IMR-90 (cell line): ENCODE data around the gene ZNF362. TPM values are rescaled to one million over a fixed set of nuclear protein-coding genes. Genes with fewer than 3 reads are reported as not detected.

Source experiments
- ATAC-seq: fragments of 200-7000 bp; cut with Tn5 transposase; 2 replicates; pipeline ENCODE4 v1.9.1; 2020; ENCODE audit warnings: low read depth, mild to moderate bottlenecking, moderate library complexity
- BruUV-seq: library from RNA; stranded (reverse); fragments of 400-500 nt; replicated peaks from 2 replicates; lab custom pipeline; 2021; lab: Mats Ljungman, UMichigan
- CTCF ChIA-PET: fragments of 300-600 bp; formaldehyde crosslinking; extraction: SDS; loops from one replicate; lab custom pipeline; 2021; ENCODE audit warnings: antibody characterized with exemption; lab: Yijun Ruan, JAX
- POLR2A ChIA-PET: fragments of 300-600 bp; sonication (Branson Sonifier 250); formaldehyde crosslinking; loops from one replicate; lab custom pipeline; 2022; ENCODE audit warnings: antibody characterized with exemption; ENCODE audit not compliant: unreplicated experiment; lab: Charles Lee
- DNase-seq: peaks from one replicate; pipeline ENCODE4 v3.0.0; 2013
- H2AFZ ChIP-seq: replicated peaks from 2 replicates; pipeline ENCODE3; 2013; ENCODE audit warnings: low read length, mild to moderate bottlenecking; ENCODE audit not compliant: poor library complexity
- H2AK5ac ChIP-seq: 2 replicates; pipeline ENCODE4 v1.6.1; 2013; ENCODE audit warnings: low read depth, low read length, inconsistent platforms
- H2AK9ac ChIP-seq: replicated peaks from 2 replicates; pipeline ENCODE3; 2013; ENCODE audit warnings: mild to moderate bottlenecking, low read depth, low read length, moderate library complexity; ENCODE audit not compliant: poor library complexity
- H2BK120ac ChIP-seq: 2 replicates; pipeline ENCODE4 v1.6.1; 2013; ENCODE audit warnings: low read depth, low read length, inconsistent platforms
- H2BK15ac ChIP-seq: 3 replicates; pipeline ENCODE4 v1.6.1; 2013; ENCODE audit warnings: low read depth, low read length, inconsistent platforms
- H2BK20ac ChIP-seq: 2 replicates; pipeline ENCODE4 v1.6.1; 2013; ENCODE audit warnings: low read depth, mild to moderate bottlenecking, inconsistent platforms, low read length, moderate library complexity
- H2BK5ac ChIP-seq: 2 replicates; pipeline ENCODE4 v1.6.1; 2013; ENCODE audit warnings: mild to moderate bottlenecking, low read depth, low read length, inconsistent platforms; ENCODE audit not compliant: poor library complexity, severe bottlenecking
- H3K14ac ChIP-seq: replicated peaks from 2 replicates; pipeline ENCODE4 v1.6.1; 2013; ENCODE audit warnings: low read depth, low read length, inconsistent platforms
- H3K18ac ChIP-seq: 2 replicates; pipeline ENCODE4 v1.6.1; 2013; ENCODE audit warnings: low read depth, low read length, control low read depth
- H3K23ac ChIP-seq: 2 replicates; pipeline ENCODE4 v1.6.1; 2013; ENCODE audit warnings: low read depth, low read length, inconsistent platforms
- H3K27ac ChIP-seq: 2 replicates; pipeline ENCODE4 v1.5.1; 2013; ENCODE audit warnings: mild to moderate bottlenecking, control low read depth, low read length; ENCODE audit not compliant: insufficient read depth
- H3K27me3 ChIP-seq: 2 replicates; pipeline ENCODE4 v1.6.1; 2013; ENCODE audit warnings: low read length; ENCODE audit not compliant: control insufficient read depth, insufficient read depth
- H3K36me3 ChIP-seq: 2 replicates; pipeline ENCODE4 v1.6.1; 2013; ENCODE audit warnings: low read length, mixed read lengths; ENCODE audit not compliant: control insufficient read depth, insufficient read depth
- H3K4ac ChIP-seq: 2 replicates; pipeline ENCODE4 v1.6.1; 2013; ENCODE audit warnings: low read depth, low read length, inconsistent platforms
- H3K4me1 ChIP-seq: 2 replicates; pipeline ENCODE4 v1.6.1; 2013; ENCODE audit warnings: low read length, mixed read lengths; ENCODE audit not compliant: control insufficient read depth, insufficient read depth
- H3K4me2 ChIP-seq: 2 replicates; pipeline ENCODE4 v1.6.1; 2013; ENCODE audit warnings: low read depth, mild to moderate bottlenecking, control low read depth, low read length, moderate library complexity
- H3K4me3 ChIP-seq: 2 replicates; pipeline ENCODE4 v1.5.1; 2013; ENCODE audit warnings: low read depth, mild to moderate bottlenecking, control low read depth, low read length, moderate library complexity; ENCODE audit not compliant: insufficient read depth
- H3K56ac ChIP-seq: 2 replicates; pipeline ENCODE4 v1.6.1; 2013; ENCODE audit warnings: low read length, inconsistent platforms; ENCODE audit not compliant: insufficient read depth; ENCODE audit errors: extremely low read depth
- H3K79me1 ChIP-seq, 2 experiments: 2 replicates each; pipeline ENCODE4 v1.6.1; 2013; ENCODE audit warnings: low read length in 2 of 2, inconsistent platforms in 1 of 2, low read depth in 1 of 2
- H3K9ac ChIP-seq: 2 replicates; pipeline ENCODE4 v1.6.1; 2013; ENCODE audit warnings: low read depth, low read length, control low read depth
- H3K9me1 ChIP-seq: 2 replicates; pipeline ENCODE4 v1.6.1; 2013; ENCODE audit warnings: low read length, inconsistent platforms; ENCODE audit not compliant: insufficient read depth
- H3K9me3 ChIP-seq: 2 replicates; pipeline ENCODE4 v1.6.1; 2013; ENCODE audit warnings: low read length; ENCODE audit not compliant: control insufficient read depth, insufficient read depth
- H4K20me1 ChIP-seq: 2 replicates; pipeline ENCODE4 v1.6.1; 2013; ENCODE audit warnings: low read length, inconsistent platforms; ENCODE audit not compliant: insufficient read depth
- H4K5ac ChIP-seq: 2 replicates; pipeline ENCODE4 v1.6.1; 2013; ENCODE audit warnings: mild to moderate bottlenecking, low read depth, low read length, control low read depth
- H4K8ac ChIP-seq, 2 experiments: 2 replicates each; pipeline ENCODE4 v1.6.1; 2013; ENCODE audit warnings: low read depth in 2 of 2, low read length in 2 of 2, control low read depth in 1 of 2, inconsistent platforms in 1 of 2
- H4K91ac ChIP-seq: 2 replicates; pipeline ENCODE4 v1.6.1; 2013; ENCODE audit warnings: low read depth, low read length, inconsistent platforms; ENCODE audit not compliant: insufficient read depth
- BHLHE40 ChIP-seq: fragments of 150-350 bp; IDR thresholded peaks from 2 replicates; pipeline ENCODE4 v1.6.1; 2016; ENCODE audit warnings: mild to moderate bottlenecking, low read depth, low read length
- CEBPB ChIP-seq: IDR thresholded peaks from 2 replicates; pipeline ENCODE4 v1.6.1; 2012; ENCODE audit warnings: low read depth, low read length, improper control_type of control experiment
- CHD1 ChIP-seq: IDR thresholded peaks from 2 replicates; pipeline ENCODE4 v1.6.1; 2012; ENCODE audit warnings: low read depth, low read length, improper control_type of control experiment
- ELK1 ChIP-seq: fragments of 150-350 bp; IDR thresholded peaks from 2 replicates; pipeline ENCODE4 v1.6.1; 2016; ENCODE audit warnings: low read depth, mild to moderate bottlenecking, low read length, moderate library complexity, borderline replicate concordance
- FOS ChIP-seq: fragments of 150-350 bp; IDR thresholded peaks from 2 replicates; pipeline ENCODE4 v1.6.1; 2016; ENCODE audit warnings: low read depth, low read length
- MXI1 ChIP-seq: IDR thresholded peaks from 2 replicates; pipeline ENCODE4 v1.6.1; 2012; ENCODE audit warnings: low read depth, mild to moderate bottlenecking, low read length, moderate library complexity, borderline replicate concordance
- NFE2L2 ChIP-seq: fragments of 150-350 bp; IDR thresholded peaks from 2 replicates; pipeline ENCODE4 v1.6.1; 2016; ENCODE audit warnings: low read depth, mild to moderate bottlenecking, low read length
- POLR2A ChIP-seq: IDR thresholded peaks from 2 replicates; pipeline ENCODE4 v1.6.1; 2012; ENCODE audit warnings: mild to moderate bottlenecking, low read depth, low read length
- RAD21 ChIP-seq: IDR thresholded peaks from 2 replicates; pipeline ENCODE4 v1.6.1; 2012; ENCODE audit warnings: low read length, improper control_type of control experiment
- SMC3 ChIP-seq: fragments of 150-350 bp; IDR thresholded peaks from 2 replicates; pipeline ENCODE4 v1.6.1; 2016; ENCODE audit warnings: low read depth, mild to moderate bottlenecking, antibody characterized with exemption, low read length, moderate library complexity
- USF2 ChIP-seq: fragments of 150-350 bp; IDR thresholded peaks from 2 replicates; pipeline ENCODE4 v1.6.1; 2017; ENCODE audit warnings: mild to moderate bottlenecking, antibody characterized with exemption, low read length, low read depth
- WGBS, 2 experiments: methylation state at CpG; one replicate each; pipeline versions ENCODE4 v1.1.5 to v1.1.7; 2013; ENCODE audit warnings: missing lambda C conversion rate in 2 of 2; ENCODE audit not compliant: insufficient read length in 1 of 2; ENCODE audit errors: extremely low coverage in 2 of 2; 5-methylcytosine and 5-hydroxymethylcytosine counted together
- dilution Hi-C: fragments of 300-500 bp; cut with HindIII; formaldehyde crosslinking; loops from one replicate; pipeline ENCODE4 v1.14.3; 2018; ENCODE audit warnings: low sequenced_read_pairs; ENCODE audit not compliant: unreplicated experiment
- in situ Hi-C: fragments of 300-500 bp; cut with MboI; formaldehyde crosslinking; loops from 3 replicates; pipeline ENCODE4 v1.14.3; 2019; ENCODE audit warnings: low sequenced_read_pairs, inconsistent platforms, mixed read lengths
- intact Hi-C: fragments of 100-400 bp; cut with micrococcal nuclease; formaldehyde crosslinking; loops from 2 replicates; pipeline ENCODE4 v1.10.0; 2022
- polyA plus RNA-seq, 3 experiments: library from polyadenylated mRNA; depleted of rRNA; stranded (reverse); fragments of >200 nt; gene quantifications; 2 replicates each; pipeline ENCODE4 v1.2.3, GENCODE V29; 2012; ENCODE audit warnings: low replicate concordance in 1 of 3
- total RNA-seq: library from RNA; depleted of rRNA; stranded (reverse); fragments of >200 nt; gene quantifications from 2 replicates; pipeline ENCODE4 v1.2.3, GENCODE V29; 2012

The ZNF362 gene
- total and polyA plus RNA-seq, 2 of the 4 experiments (the other 2 are of a cell fraction): 5.7 to 12.9 TPM

GRCh38 chr1:33225586-33225985, 30.7 kb upstream of the ZNF362 start:
- H4K20me1 ChIP-seq: no peaks in the 10 kb centered on the region
- no peak overlapping the region for H2AK9ac ChIP-seq
- no peak overlapping the region for H2BK120ac ChIP-seq
- 0 out of 2 replicates have a peak, but pooled peaks cover 3% of the 10 kb centered on the region for H3K9me1 ChIP-seq
- WGBS, 2 experiments: no CpG with 5 or more reads among the region's 1 CpG
- ATAC-seq: no peak
- BruUV-seq: no TSS peak
- H2BK15ac ChIP-seq: no peak overlapping the region
- no peak overlapping the region for H3K18ac ChIP-seq
- no peak overlapping the region for H4K5ac ChIP-seq
- no peak overlapping the region for H2AK5ac ChIP-seq
- H3K36me3 ChIP-seq: no peaks in the 10 kb centered on the region
- peaks cover 2% of the 10 kb centered on the region; the same call in 1 of the 2 replicates for H3K27me3 ChIP-seq
- no peaks in the 10 kb centered on the region for H3K79me1 ChIP-seq
- no peak overlapping the region for H4K91ac ChIP-seq
- in situ Hi-C loops: no loop called here
- no peaks in the 10 kb centered on the region for H3K9me3 ChIP-seq
- H2BK5ac ChIP-seq: no peak overlapping the region
- H3K14ac ChIP-seq: no peak overlapping the region
- no peak overlapping the region for H3K4ac ChIP-seq
- H2BK20ac ChIP-seq: no peak overlapping the region
- DNase-seq: no peak
- TF ChIP-seq POLR2A: no peak
- no peak for TF ChIP-seq CHD1
- TF ChIP-seq SMC3: no peak
- no peak for TF ChIP-seq ELK1
- TF ChIP-seq USF2: no peak
- TF ChIP-seq MXI1: no peak
- TF ChIP-seq CEBPB: no peak
- TF ChIP-seq BHLHE40: no peak
- no peak for TF ChIP-seq NFE2L2
- TF ChIP-seq RAD21: no peak
- no peak for TF ChIP-seq FOS
- H4K8ac ChIP-seq: no peak overlapping the region
- dilution Hi-C loops: no loop called here
- no peak overlapping the region for H3K27ac ChIP-seq
- ChIA-PET CTCF (no interaction called here), POLR2A (no interaction called here)
- no peak overlapping the region for H2AFZ ChIP-seq
- H3K23ac ChIP-seq: no peak overlapping the region
- peaks cover 9% of the 10 kb centered on the region for H3K4me1 ChIP-seq
- H3K4me3 ChIP-seq: no peak overlapping the region
- no peak overlapping the region for H3K56ac ChIP-seq
- no peak overlapping the region for H3K9ac ChIP-seq
- intact Hi-C loops: no loop called here
- no peak overlapping the region for H3K4me2 ChIP-seq
